ENCODE data around the gene ASIC4.

Gene ASIC4

DNA sequence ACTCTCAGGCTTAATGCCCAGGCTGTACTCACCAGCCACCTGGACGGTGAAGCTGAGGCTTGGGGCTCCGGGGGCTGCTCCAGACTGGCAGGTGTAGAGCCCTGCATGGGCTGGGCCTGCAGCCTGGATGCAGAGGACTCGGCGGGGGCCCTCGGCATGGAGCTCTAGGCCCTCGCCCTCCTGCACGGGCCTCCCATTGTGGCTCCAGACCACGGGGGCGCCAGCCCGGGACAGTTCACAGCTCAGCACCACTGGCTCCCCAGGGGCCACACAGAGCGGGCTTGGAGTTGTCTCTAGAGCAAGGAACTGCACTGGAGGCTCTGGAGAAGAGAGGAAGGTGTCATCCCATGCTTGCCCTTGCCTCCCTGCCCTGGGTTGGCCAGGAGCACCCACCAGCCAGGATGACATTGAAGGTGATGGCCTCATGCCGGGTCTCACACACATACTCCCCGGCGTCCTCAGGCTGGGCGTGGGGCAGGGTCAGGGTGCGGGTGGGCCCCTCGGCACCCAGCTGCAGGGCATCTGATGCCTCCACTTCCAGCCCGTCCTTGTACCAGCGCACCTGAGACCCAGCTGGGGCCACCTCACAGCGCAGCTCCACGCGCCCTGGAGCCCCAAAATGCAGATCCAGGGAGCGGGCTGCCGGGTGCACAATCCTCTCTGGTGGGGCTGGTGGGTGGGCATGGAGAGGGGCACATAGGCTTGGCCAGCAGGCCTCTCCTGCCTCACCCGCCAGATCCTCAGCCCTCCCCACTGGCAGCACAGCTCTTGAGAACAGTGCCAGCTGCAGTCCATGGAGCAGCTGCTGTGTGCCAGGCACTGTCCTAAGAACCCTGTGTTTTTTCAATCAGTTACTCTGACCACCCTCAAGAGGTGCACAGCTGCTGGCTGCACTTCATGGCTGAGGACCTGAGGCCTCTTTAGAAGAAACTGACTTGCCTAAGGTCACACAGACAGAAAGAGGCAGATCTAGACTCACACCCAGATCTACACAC lies 43.8 kb downstream of the ASIC4 start:
- no peak overlapping the region for H3K4me3 ChIP-seq (replicated peaks; ENCODE audit: low read depth, low read length)
- TF ChIP-seq, protein P1, sequence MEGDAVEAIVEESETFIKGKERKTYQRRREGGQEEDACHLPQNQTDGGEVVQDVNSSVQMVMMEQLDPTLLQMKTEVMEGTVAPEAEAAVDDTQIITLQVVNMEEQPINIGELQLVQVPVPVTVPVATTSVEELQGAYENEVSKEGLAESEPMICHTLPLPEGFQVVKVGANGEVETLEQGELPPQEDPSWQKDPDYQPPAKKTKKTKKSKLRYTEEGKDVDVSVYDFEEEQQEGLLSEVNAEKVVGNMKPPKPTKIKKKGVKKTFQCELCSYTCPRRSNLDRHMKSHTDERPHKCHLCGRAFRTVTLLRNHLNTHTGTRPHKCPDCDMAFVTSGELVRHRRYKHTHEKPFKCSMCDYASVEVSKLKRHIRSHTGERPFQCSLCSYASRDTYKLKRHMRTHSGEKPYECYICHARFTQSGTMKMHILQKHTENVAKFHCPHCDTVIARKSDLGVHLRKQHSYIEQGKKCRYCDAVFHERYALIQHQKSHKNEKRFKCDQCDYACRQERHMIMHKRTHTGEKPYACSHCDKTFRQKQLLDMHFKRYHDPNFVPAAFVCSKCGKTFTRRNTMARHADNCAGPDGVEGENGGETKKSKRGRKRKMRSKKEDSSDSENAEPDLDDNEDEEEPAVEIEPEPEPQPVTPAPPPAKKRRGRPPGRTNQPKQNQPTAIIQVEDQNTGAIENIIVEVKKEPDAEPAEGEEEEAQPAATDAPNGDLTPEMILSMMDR (IDR thresholded peaks at IDR 0.05; ENCODE audit: low read length, missing control alignments): no peak

DNA sequence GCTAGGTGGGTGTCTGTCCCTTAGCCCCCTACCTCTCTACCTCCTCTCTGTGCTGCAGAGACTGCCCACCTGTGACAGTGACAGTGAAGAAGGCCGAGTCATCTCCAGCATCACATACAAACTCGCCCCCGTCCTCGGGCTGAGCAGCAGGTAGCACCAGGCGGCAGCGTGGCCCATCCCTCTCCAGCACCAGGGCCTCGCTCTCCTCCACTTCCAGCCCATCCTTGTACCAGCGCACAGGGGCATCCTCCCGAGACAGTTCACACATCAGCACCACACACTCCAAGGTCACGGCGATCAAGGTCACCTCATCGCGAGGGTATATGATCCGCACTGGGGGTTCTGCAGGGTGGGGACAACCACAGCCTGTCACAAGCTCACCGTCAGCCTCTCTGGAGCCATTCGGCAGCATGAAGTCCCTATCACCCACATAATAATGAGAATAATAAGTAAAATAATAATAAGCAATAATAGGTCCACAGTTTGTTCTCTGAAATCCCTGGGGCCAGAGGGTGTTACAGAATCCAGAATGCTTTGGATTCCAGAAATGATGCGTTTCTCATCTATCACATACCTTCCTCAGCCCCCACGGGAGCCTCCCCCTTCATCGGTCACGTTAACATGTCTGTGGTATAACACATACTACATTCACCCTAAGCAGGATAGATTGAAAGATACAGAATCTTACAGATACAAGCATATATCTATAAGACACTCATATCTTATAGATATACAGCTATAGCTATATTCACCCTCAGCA lies 45.1 kb downstream of the ASIC4 start:
- no peak overlapping the region for H3K4me3 ChIP-seq (replicated peaks; ENCODE audit: low read depth, low read length)
- DNase-seq (ENCODE audit: low read depth): no peak

More for the DNA sequence above, 43.8 kb downstream of the ASIC4 start:
- DNase-seq (ENCODE audit: low read depth): no peak

DNA sequence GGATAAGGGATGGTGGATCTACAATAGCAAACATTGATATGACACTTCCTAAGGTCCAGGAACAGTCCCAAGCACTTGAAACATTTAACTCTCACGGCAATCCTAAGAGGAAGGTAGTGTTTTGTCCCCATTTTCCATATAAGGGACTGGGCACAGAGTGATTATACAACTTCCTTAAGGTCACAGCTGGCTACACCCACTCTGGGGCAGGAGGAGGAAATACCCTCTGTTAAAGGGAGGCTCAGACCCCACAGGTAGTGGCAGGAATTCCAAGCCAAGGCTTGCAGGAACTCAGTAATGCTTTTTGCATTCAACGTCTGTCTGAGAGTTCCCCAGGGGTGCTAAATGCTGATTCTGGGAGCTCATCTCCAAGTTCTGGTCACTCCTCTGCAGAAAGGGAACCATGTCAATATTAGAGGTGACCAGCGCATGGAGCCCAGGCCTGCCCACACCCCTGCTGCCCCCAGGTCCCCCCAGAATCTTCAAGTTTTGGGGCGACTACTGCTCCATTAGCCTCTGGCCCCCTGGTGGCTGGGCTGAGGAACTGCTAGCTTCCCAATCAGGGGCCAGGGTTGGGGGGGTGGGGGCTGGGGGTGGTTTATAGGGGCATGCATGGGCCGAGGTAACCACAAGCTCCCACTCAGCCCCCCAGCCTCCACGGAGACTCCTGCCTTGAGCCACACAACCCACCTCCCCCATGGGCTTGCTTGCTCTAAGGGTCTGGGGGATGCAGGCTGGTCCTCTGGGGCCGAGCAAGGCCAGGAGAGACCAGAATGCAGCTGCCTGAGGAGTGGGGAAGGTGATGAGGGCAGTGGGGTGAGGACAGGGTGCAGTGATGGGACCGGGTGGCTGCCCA lies 46.0 kb downstream of the ASIC4 start:
- TF ChIP-seq, protein P1 (IDR thresholded peaks at IDR 0.05; ENCODE audit: low read length, missing control alignments): peak; percentile 55
- no peak for DNase-seq (ENCODE audit: low read depth)
- no peak overlapping the region for H3K4me3 ChIP-seq (replicated peaks; ENCODE audit: low read depth, low read length)

More for the DNA sequence above, 45.1 kb downstream of the ASIC4 start:
- TF ChIP-seq, protein P1 (IDR thresholded peaks at IDR 0.05; ENCODE audit: low read length, missing control alignments): no peak

DNA sequence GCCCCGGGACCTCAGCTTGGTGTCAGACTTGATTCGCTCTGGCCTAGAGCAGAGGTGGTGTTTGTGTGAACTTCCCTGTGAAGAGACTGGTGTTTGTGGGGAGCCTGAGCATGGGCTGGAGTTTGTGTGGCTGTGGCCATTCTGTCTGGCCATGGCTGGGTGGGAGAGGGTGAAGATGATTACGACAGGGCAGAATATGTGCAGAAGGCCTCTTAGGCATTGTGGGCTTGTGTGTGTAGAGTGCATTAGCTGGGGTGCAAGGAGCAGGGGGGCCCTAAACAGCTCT lies 46.6 kb downstream of the ASIC4 start:
- TF ChIP-seq, protein P1 (IDR thresholded peaks at IDR 0.05; ENCODE audit: low read length, missing control alignments): no peak
- no peak overlapping the region for H3K4me3 ChIP-seq (replicated peaks; ENCODE audit: low read depth, low read length)
- DNase-seq (ENCODE audit: low read depth): no peak

DNA sequence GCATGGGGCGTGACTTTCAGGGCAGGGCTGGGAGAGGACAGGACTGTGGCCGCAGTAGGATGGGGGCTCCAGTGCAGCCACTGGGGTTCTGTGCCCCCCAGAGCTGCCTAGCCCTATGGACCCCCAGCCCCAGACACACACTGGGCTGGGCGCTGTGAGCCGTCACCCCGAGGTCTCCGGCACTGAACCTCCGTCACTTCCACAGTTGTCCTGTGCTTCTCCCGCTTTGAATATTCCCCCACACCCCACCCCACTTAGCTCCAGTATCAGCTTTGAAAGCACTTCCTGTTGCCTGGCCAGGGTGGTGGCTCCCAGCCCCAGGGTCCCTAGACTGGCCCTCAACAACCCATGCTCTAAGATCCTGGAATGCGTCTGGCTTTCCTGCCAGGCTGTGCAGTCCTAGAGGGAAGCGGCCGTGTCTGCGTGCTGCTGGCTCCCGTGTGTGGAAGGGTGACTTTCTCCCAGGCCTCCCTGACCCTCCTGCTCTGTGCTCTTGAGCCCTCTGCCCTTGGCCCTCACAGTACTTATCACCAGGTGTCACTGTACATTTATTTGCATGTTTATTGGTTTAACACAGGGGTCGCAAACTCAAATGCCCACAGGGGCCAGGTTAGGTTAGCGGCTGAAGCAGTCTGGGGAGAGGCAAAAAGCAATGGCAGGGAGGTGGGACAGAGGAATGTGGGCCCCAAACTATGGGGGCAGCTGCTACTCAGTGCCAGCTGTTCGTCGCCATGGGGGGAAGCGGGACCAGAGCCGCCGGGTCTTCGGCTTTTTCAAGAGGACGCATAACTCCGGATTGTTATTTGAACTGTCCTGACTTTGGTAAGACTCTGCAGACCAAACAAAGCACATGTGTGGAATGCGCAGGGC lies 47.1 kb downstream of the ASIC4 start:
- no peak overlapping the region for H3K4me3 ChIP-seq (replicated peaks; ENCODE audit: low read depth, low read length)
- TF ChIP-seq, protein P1 (IDR thresholded peaks at IDR 0.05; ENCODE audit: low read length, missing control alignments): no peak
- DNase-seq (ENCODE audit: low read depth): no peak

Measured in fibroblast of pulmonary artery (primary cell).